ENCODE measurements around the gene ACTG1.

- no peak for TF ChIP-seq CTCF (IDR thresholded peaks at IDR 0.05 in 4 of 5, conservative IDR thresholded peaks at IDR 0.05 in 1 of 5)
- no peak for TF ChIP-seq POLR2A (IDR thresholded peaks at IDR 0.05)
Measured at GRCh38 chr17:81479175-81480071, 33.2 kb downstream of the ACTG1 start.
